ENCODE data around the gene OR10H4.

Gene OR10H4

GRCh38 chr19:15934332-15935078, 14.3 kb upstream of the OR10H4 start, which contains the start of gene CYP4F11:
Gene CYP4F11 (minus strand): TSS chr19:15934529. CDS start chr19:15934408, 121 bp downstream.
- ATAC-seq (ENCODE audit: insufficient read depth, low read depth) (peak; percentile 31; the same call in 1 of the 3 replicates), DNase-seq (peak; percentile 20)
- no peaks in the 10 kb centered on the region for H3K36me3 ChIP-seq (ENCODE audit: insufficient read depth, low read length)
- H3K27me3 ChIP-seq (ENCODE audit: insufficient read depth, low read length, poor library complexity) = no peaks in the 10 kb centered on the region
- H2AFZ ChIP-seq (ENCODE audit: low read depth, low read length) = no peak within 1 kb of the TSS
- no peaks in the 10 kb centered on the region for H3K4me1 ChIP-seq (ENCODE audit: insufficient read depth, low read length)
- TF ChIP-seq CTCF (IDR thresholded peaks at IDR 0.05; ENCODE audit: borderline replicate concordance, extremely low read depth, low read length, poor library complexity, severe bottlenecking) (no peak), EZH2 (IDR thresholded peaks at IDR 0.05; ENCODE audit: borderline replicate concordance, low read depth, low read length, severe bottlenecking) (no peak)
- H3K4me3 ChIP-seq (ENCODE audit: low read depth in 1 of 2, low read length in 2 of 2) = no peak within 1 kb of the TSS
- no peak within 1 kb of the TSS for H3K27ac ChIP-seq (ENCODE audit: low read length)
- no peaks in the 10 kb centered on the region for H3K79me2 ChIP-seq (ENCODE audit: insufficient read depth, low read length)
- H3K4me2 ChIP-seq (ENCODE audit: insufficient read depth, low read length) = no peak within 1 kb of the TSS
- no peaks in the 10 kb centered on the region for H3K9me3 ChIP-seq (ENCODE audit: insufficient read depth, low read length, severe bottlenecking)
- H3K9ac ChIP-seq (ENCODE audit: low read depth, low read length) = no peak within 1 kb of the TSS
- H4K20me1 ChIP-seq (ENCODE audit: insufficient read depth, low read length) = no peaks in the 10 kb centered on the region

- Histone ChIP-seq H3K4me3 (ENCODE audit: low read depth in 1 of 2, low read length in 2 of 2) (no peak overlapping the region), H3K4me1 (ENCODE audit: insufficient read depth, low read length) (no peaks in the 10 kb centered on the region), H3K79me2 (ENCODE audit: insufficient read depth, low read length) (no peaks in the 10 kb centered on the region), H4K20me1 (ENCODE audit: insufficient read depth, low read length) (no peaks in the 10 kb centered on the region), H3K36me3 (ENCODE audit: insufficient read depth, low read length) (no peaks in the 10 kb centered on the region), H3K9me3 (ENCODE audit: insufficient read depth, low read length, severe bottlenecking) (no peaks in the 10 kb centered on the region), H3K27me3 (ENCODE audit: insufficient read depth, low read length, poor library complexity) (no peaks in the 10 kb centered on the region), H3K9ac (ENCODE audit: low read depth, low read length) (no peak overlapping the region), H3K27ac (ENCODE audit: low read length) (no peak overlapping the region), H3K4me2 (ENCODE audit: insufficient read depth, low read length) (no peak overlapping the region), H2AFZ (ENCODE audit: low read depth, low read length) (no peak overlapping the region)
- no peak for DNase-seq
- ATAC-seq (ENCODE audit: insufficient read depth, low read depth) = no peak
- TF ChIP-seq EZH2 (IDR thresholded peaks at IDR 0.05; ENCODE audit: borderline replicate concordance, low read depth, low read length, severe bottlenecking) (no peak), CTCF (IDR thresholded peaks at IDR 0.05; ENCODE audit: borderline replicate concordance, extremely low read depth, low read length, poor library complexity, severe bottlenecking) (no peak)
These were observed 13.6 kb upstream of the OR10H4 start for GRCh38 chr19:15935167-15935702.

GRCh38 chr19:15936173-15936572, 12.6 kb upstream of the OR10H4 start:
- DNase-seq (no peak), ATAC-seq (ENCODE audit: insufficient read depth, low read depth) (no peak)
- Histone ChIP-seq H2AFZ (ENCODE audit: low read depth, low read length) (no peak overlapping the region), H3K79me2 (ENCODE audit: insufficient read depth, low read length) (no peaks in the 10 kb centered on the region), H3K4me2 (ENCODE audit: insufficient read depth, low read length) (no peak overlapping the region), H3K9ac (ENCODE audit: low read depth, low read length) (no peak overlapping the region), H3K27me3 (ENCODE audit: insufficient read depth, low read length, poor library complexity) (no peaks in the 10 kb centered on the region), H3K36me3 (ENCODE audit: insufficient read depth, low read length) (no peaks in the 10 kb centered on the region), H3K9me3 (ENCODE audit: insufficient read depth, low read length, severe bottlenecking) (no peaks in the 10 kb centered on the region), H3K4me1 (ENCODE audit: insufficient read depth, low read length) (no peaks in the 10 kb centered on the region), H3K4me3 (ENCODE audit: low read depth in 1 of 2, low read length in 2 of 2) (no peak overlapping the region), H4K20me1 (ENCODE audit: insufficient read depth, low read length) (no peaks in the 10 kb centered on the region), H3K27ac (ENCODE audit: low read length) (no peak overlapping the region)
- TF ChIP-seq CTCF (IDR thresholded peaks at IDR 0.05; ENCODE audit: borderline replicate concordance, extremely low read depth, low read length, poor library complexity, severe bottlenecking) (no peak), EZH2 (IDR thresholded peaks at IDR 0.05; ENCODE audit: borderline replicate concordance, low read depth, low read length, severe bottlenecking) (no peak)

All from DND-41 (cell line).